Nucleus accumbens (tissue), 56 donors: ENCODE results near the gene XYLT1.
"Not testable (repeated sequence)": the region's sequence is repeated elsewhere in the genome, so short reads cannot be mapped to it uniquely, and the experiment has no call there.

ENCODE experiments used
- DNase-seq, 56 donors: peaks; one replicate each; lab custom pipeline; 2025; lab: John Stamatoyannopoulos, UW

Gene XYLT1

GRCh38 chr16:17470908-17471718, at the start of gene XYLT1:
Gene XYLT1 (minus strand): TSS chr16:17470960. CDS start chr16:17470796, 164 bp downstream.
- DNase-seq, result peak in 26 of 56 donors; percentile 8 to 71 (median 30)

DNA sequence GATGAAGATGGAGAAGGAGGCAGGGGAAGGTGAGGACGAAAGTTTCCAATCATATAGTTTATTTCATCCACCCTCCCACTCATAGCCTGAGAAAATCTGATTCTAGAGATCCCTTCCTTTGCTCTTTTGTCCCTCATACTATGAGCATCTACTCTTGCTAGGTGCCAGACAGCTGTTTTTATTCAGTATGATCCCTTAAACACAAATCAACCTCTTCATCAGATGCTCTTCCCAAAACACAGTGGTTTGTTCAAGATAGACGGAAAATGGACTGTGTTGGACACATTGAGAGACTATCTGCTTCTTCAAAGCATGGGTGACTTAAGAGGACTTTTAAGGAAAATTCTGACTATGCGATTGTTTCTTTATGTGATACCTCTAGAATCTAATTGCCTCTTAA, 49.4 kb upstream of the XYLT1 start:
- no peak for DNase-seq

GRCh38 chr16:17519101-17519955, 48.6 kb upstream of the XYLT1 start:
- no peak for DNase-seq

DNA sequence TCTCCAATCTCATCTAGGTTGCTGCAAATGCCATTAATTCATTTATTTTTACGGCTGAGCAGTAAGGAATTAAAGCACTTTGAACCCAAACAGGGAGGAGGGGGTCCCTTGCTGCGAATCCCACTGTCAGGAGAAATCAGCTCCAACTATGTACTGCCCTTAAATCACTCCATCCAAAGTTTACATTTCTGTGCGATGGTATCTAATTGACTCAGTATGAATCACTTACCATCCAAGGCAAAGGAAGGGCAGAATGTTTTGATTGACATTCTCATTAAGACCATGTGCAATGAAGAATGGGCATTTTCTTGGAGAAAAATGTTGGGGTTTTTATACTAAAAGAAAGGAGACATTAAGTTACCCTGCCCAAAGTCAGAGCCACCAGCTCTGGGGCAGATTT, 47.7 kb upstream of the XYLT1 start:
- DNase-seq, result no peak

DNA sequence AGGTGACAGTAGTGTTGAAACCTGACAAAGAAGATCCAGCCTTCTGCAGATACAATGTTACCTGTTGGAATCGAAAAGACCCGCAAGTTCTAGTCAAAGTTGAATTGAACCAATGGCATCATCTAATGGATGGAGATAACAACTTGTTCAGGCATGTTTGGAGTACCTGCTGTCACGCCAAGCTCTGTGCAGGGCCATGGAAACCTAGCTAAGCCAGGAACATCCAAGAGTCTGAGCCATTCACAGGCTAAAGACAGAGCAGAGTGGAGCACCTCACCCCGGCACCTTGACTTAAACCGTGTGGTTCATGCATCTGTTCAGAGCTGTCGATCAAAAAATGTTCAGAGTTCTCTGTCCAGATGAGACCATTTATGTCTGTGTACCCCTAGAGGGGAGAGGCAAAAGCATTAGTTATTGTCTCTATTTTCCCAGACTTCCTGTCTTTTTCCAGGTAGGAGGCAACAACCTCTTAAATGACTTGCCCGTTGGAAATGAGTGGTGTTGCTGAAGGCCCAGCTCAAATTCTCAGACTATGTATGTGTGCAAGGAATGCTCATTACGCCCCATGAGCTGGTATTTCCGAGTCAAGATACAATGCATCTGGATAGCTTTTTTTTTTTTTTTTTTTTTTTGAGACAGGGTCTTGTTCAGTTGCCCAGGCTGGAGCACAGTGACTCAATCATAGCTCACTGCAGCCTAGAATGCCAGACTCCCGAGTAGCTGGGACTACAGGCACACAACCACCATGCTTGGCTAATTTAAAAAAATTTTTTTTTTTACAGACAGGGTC, 44.9 kb upstream of the XYLT1 start:
- no peak for DNase-seq

DNA sequence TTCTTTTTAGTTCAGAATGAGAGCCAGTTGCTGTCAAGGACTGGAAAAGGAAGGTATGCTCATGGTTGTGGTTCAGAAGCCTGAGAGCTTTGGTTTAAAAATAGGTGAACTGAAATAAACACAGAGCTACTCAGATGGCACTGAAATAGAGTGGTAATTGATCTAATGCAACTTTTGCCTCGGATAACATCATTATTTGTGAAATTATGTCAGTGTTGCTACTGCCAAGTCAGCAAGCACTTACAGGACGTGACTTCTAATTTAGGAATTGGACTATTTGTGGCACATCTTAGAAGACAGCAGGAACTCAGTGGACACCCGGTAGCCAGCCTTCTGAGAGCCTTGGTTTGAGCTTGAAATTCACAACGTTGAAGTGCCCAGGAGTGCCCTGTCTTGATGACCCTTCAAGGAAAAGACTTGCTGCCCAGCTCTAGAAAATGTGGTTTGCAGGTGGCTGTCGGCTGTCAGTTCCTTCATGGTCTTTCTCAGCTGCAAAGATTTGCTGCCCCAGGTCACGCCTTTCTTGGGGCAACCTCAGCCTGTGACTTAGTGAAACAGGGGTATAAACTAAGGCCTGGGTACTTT, 42.0 kb upstream of the XYLT1 start:
- DNase-seq, result no peak

- DNase-seq, result no peak
These were observed 40.6 kb upstream of the XYLT1 start for GRCh38 chr16:17511340-17511739.

- no peak for DNase-seq
These were observed 39.8 kb upstream of the XYLT1 start for GRCh38 chr16:17510567-17510966.

DNA sequence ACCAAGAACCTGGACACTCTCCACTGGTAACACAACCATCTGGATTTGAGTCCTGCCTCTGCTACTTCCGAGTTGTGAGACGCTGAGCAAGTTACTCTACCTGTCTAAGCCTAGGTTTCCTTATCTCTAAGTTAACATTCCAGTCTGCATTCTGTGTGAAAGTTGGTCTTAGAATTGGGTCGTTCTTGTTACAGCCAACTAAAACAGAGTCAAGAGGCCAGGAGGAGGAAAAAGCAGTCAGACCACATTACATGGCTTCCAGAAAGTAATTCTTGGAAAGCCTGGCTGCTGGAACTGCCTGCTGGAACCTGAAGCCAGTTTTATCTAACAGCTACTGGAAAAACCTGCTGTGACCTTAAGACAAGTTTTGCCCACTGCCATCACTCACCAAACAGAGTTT, 38.4 kb upstream of the XYLT1 start:
- DNase-seq, result no peak

DNA sequence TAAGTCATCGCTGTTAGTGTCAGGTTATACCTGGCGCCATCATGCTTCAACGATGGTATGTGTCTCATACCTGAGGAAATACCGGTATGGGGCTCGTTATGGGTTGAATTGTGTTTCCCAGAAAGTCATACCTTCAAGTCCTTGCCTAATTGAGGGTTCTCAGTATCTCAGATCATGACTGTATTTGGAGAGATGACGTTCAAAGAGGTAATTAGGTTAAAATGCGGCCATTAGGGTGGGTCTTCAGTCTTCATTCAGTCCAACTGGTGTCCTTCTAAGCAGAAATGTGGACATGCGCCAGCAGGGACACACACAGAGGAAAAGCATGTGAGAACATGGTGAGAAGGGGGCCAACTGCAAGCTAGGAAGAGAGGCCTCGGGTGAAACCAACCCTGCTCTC, 37.5 kb upstream of the XYLT1 start:
- no peak for DNase-seq

GRCh38 chr16:17507516-17507915, 36.8 kb upstream of the XYLT1 start:
- DNase-seq, result not testable (repeated sequence)

DNA sequence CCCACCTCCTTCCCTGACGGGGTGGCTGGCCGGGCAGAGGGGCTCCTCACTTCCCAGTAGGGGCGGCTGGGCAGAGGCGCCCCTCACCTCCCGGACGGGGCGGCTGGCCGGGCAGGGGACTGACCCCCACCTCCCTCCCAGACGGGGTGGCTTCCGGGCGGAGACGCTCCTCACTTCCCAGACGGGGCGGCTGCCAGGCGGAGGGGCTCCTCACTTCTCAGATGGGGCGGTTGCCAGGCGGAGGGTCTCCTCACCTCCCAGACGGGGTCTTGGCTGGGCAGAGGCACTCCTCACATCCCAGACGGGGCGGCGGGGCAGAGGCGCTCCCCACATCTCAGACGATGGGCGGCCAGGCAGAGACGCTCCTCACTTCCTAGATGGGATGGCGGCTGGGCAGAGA, 35.1 kb upstream of the XYLT1 start:
- DNase-seq, result not testable (repeated sequence)

GRCh38 chr16:17504050-17504449, 33.3 kb upstream of the XYLT1 start:
- DNase-seq, result no peak

DNA sequence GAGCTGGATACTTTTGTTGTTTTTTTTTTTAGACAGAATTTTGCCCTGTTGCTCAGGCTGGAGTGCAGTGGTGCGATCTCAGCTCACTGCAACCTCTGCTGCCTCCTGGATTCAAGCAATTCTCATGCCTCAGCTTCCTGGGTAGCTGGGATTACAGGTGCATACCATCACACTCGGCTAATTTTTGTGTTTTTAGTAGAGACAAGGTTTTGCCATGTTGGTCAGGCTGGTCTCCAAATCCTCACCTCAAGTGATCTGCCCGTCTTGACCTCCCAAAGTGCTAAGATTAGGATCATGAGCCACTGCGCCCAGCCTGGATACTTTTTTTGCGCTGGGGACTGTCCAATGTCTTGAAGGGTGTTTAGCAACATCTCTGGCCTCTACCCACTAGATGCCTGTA, 32.6 kb upstream of the XYLT1 start:
- DNase-seq, result no peak

DNA sequence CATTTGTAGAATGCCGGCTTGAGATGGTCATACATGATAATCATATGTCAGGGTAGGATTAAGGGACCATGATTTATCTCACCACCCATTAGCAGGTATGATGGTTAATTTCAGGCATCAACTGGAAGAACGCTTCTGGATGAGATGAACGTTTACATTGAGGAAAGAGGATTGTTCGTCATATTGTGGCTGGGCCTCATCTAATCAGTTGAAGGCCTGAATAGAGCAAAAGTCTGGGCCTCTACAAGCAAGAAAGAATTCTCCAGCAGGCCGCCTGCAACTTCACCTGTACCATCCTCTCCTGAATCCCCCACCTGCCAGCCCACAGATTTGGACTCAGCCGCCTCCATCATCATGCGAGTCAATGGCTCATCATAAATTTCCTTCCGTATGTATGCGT, 30.6 kb upstream of the XYLT1 start:
- DNase-seq, result no peak

DNA sequence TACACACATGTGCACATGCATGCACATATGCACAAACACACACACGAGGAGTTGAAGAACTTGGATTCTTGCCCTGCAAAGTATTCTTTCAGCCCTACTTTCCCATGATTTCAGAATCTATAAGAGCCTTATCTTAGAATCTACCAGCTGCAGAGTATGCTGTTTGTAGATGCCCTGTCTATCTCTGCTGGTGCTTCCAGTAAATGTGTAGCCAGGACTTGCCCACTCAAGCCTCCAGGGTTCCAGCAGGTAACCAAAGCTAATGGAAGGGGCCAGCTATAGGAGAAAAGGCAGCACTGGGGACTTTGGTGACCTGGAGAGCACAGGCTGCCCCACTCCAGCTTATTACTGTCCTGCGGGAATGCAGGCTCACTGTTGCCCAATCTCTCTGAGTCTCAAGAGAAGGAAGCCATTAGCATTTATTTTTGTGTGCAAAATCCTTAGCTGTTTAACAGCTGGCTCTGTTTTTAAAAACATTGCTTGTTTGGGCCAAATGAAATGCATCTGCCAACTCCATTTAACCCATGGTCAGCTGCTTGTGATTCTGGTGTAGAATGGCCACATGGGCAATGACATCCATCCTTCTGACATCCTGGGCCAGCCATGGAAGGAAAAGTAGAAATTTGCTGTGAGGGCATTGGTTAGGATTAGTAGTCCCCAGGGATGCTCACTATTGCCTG, 28.6 kb upstream of the XYLT1 start:
- no peak for DNase-seq

GRCh38 chr16:17497648-17498047, 26.9 kb upstream of the XYLT1 start:
- DNase-seq, result no peak

DNA sequence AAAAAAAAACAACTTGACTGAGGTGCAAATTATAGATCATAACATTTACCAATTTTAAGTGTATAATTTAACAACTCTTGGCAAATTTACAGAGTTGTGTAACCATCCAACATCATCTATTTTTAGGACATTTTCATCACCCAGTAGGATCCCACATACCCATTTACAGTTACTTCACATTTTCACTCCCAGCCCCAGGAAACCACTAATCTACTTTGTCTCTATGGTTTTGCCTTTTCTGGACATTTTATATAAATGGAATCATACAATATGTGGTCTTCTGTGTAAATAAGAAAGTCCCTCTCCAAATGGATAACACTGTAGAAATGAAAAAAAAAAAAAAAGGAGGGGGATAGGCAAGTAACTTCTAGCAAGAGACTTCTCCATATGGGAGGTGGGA, 26.1 kb upstream of the XYLT1 start:
- DNase-seq, result no peak

GRCh38 chr16:17493012-17493411, 22.3 kb upstream of the XYLT1 start:
- DNase-seq, result no peak

GRCh38 chr16:17491140-17491662, 20.4 kb upstream of the XYLT1 start:
- DNase-seq, result no peak
